Measurements from ENCODE around the gene ELAVL3.

ELAVL3 gene

DNA sequence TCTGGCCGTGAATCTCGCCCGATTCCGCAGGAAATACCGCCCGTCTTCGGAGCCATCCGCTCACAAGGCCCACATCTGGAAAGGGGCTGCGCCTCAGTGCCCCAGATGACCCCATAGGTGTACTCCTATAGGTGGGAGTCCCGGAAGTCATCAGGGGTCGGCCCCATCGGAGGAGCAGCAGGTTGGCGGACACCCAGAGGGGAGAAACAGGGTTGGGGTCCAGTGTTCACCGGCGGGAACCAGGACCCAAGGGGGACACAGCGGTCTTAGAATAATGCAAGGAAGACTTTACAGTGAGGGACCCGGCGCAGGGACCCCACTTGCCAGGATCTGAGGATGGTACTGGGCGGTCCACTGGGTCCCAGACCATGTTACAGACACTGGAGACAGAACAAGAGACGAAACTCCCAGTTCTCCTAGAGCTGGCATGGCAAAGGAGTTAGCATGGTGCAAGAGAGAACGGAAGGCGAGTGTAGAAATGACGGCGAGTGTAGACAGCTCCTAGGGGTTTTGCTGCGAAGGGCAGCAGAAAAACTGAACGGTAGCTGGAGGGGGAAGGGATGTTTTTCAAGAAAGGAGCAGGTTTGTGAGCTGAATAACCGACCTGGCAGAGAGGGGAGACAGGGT lies 57.6 kb downstream of the ELAVL3 start:
- Histone ChIP-seq H3K27me3 (ENCODE audit: insufficient read depth, low read length, poor library complexity) (no peaks in the 10 kb centered on the region), H3K4me1 (ENCODE audit: insufficient read depth, low read length) (no peaks in the 10 kb centered on the region), H3K4me3 (ENCODE audit: low read depth in 1 of 2, low read length in 2 of 2) (no peak overlapping the region)

GRCh38 chr19:11422163-11423065 lies 58.4 kb downstream of the ELAVL3 start:
- Histone ChIP-seq H3K4me2 (ENCODE audit: insufficient read depth, low read length) (no peak overlapping the region), H2AFZ (ENCODE audit: low read depth, low read length) (no peak overlapping the region), H4K20me1 (ENCODE audit: insufficient read depth, low read length) (no peaks in the 10 kb centered on the region), H3K27ac (ENCODE audit: low read length) (no peak overlapping the region), H3K27me3 (ENCODE audit: insufficient read depth, low read length, poor library complexity) (no peaks in the 10 kb centered on the region), H3K79me2 (ENCODE audit: insufficient read depth, low read length) (no peaks in the 10 kb centered on the region), H3K4me1 (ENCODE audit: insufficient read depth, low read length) (no peaks in the 10 kb centered on the region), H3K36me3 (ENCODE audit: insufficient read depth, low read length) (no peaks in the 10 kb centered on the region), H3K9me3 (ENCODE audit: insufficient read depth, low read length, severe bottlenecking) (peaks cover 3% of the 10 kb centered on the region), H3K4me3 (ENCODE audit: low read depth in 1 of 2, low read length in 2 of 2) (no peak overlapping the region), H3K9ac (ENCODE audit: low read depth, low read length) (no peak overlapping the region)
- DNase-seq (peak; percentile 75), ATAC-seq (ENCODE audit: insufficient read depth, low read depth) (peak; percentile 84)
- no peak for TF ChIP-seq EZH2 (IDR thresholded peaks at IDR 0.05; ENCODE audit: borderline replicate concordance, low read depth, low read length, severe bottlenecking)
- no peak for TF ChIP-seq CTCF (IDR thresholded peaks at IDR 0.05; ENCODE audit: borderline replicate concordance, extremely low read depth, low read length, poor library complexity, severe bottlenecking)

More for the DNA sequence above, 57.6 kb downstream of the ELAVL3 start:
- no peak overlapping the region for H3K27ac ChIP-seq (ENCODE audit: low read length)
- H3K9me3 ChIP-seq (ENCODE audit: insufficient read depth, low read length, severe bottlenecking) = peaks cover 3% of the 10 kb centered on the region
- DNase-seq (no peak), ATAC-seq (ENCODE audit: insufficient read depth, low read depth) (no peak)
- no peak overlapping the region for H3K4me2 ChIP-seq (ENCODE audit: insufficient read depth, low read length)
- H3K9ac ChIP-seq (ENCODE audit: low read depth, low read length) = no peak overlapping the region
- H3K79me2 ChIP-seq (ENCODE audit: insufficient read depth, low read length) = no peaks in the 10 kb centered on the region
- H3K36me3 ChIP-seq (ENCODE audit: insufficient read depth, low read length) = no peaks in the 10 kb centered on the region
- TF ChIP-seq CTCF (IDR thresholded peaks at IDR 0.05; ENCODE audit: borderline replicate concordance, extremely low read depth, low read length, poor library complexity, severe bottlenecking) (no peak), EZH2 (IDR thresholded peaks at IDR 0.05; ENCODE audit: borderline replicate concordance, low read depth, low read length, severe bottlenecking) (no peak)
- no peak overlapping the region for H2AFZ ChIP-seq (ENCODE audit: low read depth, low read length)
- H4K20me1 ChIP-seq (ENCODE audit: insufficient read depth, low read length) = no peaks in the 10 kb centered on the region

DNA sequence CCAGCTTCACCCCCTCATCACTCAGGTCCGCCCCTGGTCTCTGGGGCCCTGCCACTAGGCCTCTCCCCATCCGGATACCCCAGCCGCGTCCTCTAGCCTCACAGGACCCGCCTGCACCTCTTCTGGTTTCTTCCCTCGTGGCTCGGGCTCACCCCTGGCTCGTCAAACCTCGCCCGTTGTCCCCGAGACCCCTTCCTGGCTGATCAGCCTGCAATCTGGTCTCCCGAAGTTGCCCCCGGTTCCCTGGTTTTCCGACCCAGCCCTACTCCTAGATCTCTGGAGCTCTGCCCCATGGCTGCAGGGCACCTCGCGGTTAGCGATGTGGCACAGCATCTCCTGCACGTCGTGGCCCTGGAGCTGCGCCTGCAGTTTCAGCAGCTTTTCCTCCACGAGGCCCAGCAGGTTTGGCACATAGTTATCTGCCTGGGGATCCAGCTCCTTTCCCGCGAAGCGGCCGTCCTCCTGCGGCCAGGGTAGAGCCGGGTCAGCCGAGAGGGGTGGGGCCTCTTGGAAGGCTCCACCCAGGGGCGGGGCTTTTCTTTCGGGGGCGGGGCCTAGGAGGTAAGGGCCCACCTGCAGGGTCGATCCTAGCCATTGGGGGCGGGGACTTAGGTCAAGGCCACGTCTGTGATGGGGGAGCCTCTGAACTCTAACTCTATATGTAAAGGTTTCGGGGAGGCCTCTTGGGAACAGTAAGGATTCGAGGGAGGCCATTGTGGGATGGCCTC lies 59.3 kb downstream of the ELAVL3 start:
- Histone ChIP-seq H3K27ac (ENCODE audit: low read length) (no peak overlapping the region), H3K79me2 (ENCODE audit: insufficient read depth, low read length) (no peaks in the 10 kb centered on the region), H3K27me3 (ENCODE audit: insufficient read depth, low read length, poor library complexity) (no peaks in the 10 kb centered on the region), H4K20me1 (ENCODE audit: insufficient read depth, low read length) (no peaks in the 10 kb centered on the region), H3K36me3 (ENCODE audit: insufficient read depth, low read length) (no peaks in the 10 kb centered on the region), H3K9ac (ENCODE audit: low read depth, low read length) (no peak overlapping the region), H2AFZ (ENCODE audit: low read depth, low read length) (no peak overlapping the region), H3K4me3 (ENCODE audit: low read depth in 1 of 2, low read length in 2 of 2) (no peak overlapping the region), H3K9me3 (ENCODE audit: insufficient read depth, low read length, severe bottlenecking) (peaks cover 3% of the 10 kb centered on the region), H3K4me2 (ENCODE audit: insufficient read depth, low read length) (no peak overlapping the region), H3K4me1 (ENCODE audit: insufficient read depth, low read length) (no peaks in the 10 kb centered on the region)
- ATAC-seq (ENCODE audit: insufficient read depth, low read depth) (0 out of 3 replicates have a peak, but pooled peaks have one; percentile 30), DNase-seq (no peak)
- no peak for TF ChIP-seq EZH2 (IDR thresholded peaks at IDR 0.05; ENCODE audit: borderline replicate concordance, low read depth, low read length, severe bottlenecking)
- TF ChIP-seq CTCF (IDR thresholded peaks at IDR 0.05; ENCODE audit: borderline replicate concordance, extremely low read depth, low read length, poor library complexity, severe bottlenecking) = no peak
